Kidney (tissue), 14 donors: Measurements from ENCODE around the gene GON7. TPM values are rescaled to one million over a fixed set of nuclear protein-coding genes. Genes with fewer than 3 reads are reported as not detected.
"Not testable (repeated sequence)": the region's sequence is repeated elsewhere in the genome, so short reads cannot be mapped to it uniquely, and the experiment has no call there.

Experiments
- DNase-seq, 5 donors: peaks; one replicate each; pipeline ENCODE4 v3.0.0-alpha.2; 2013 to 2020
- FAIRE-seq: peaks from 2 replicates; lab custom pipeline; 2012; peaks lifted over from hg19 to GRCh38; lab: Jason Lieb, UNC
- H3K27ac ChIP-seq, 2 donors: one replicate each; pipeline ENCODE4 v1.7.0; 2013; ENCODE audit warnings: low read depth in 2 of 2, low read length in 2 of 2, inconsistent platforms in 1 of 2
- H3K27me3 ChIP-seq: one replicate; pipeline ENCODE4 v1.7.1; 2013; ENCODE audit warnings: low read length, inconsistent platforms; ENCODE audit not compliant: control insufficient read depth, insufficient read depth
- H3K36me3 ChIP-seq, 3 donors: one replicate each; pipeline versions ENCODE4 v1.7.0 to v1.7.1; 2013; ENCODE audit warnings: low read length in 3 of 3, control low read depth in 1 of 3, inconsistent platforms in 1 of 3; ENCODE audit not compliant: insufficient read depth in 3 of 3, control insufficient read depth in 2 of 3
- H3K4me1 ChIP-seq, 3 donors: one replicate each; pipeline versions ENCODE4 v1.7.0 to v1.7.1; 2013; ENCODE audit warnings: low read length in 3 of 3, inconsistent platforms in 1 of 3, low read depth in 1 of 3; ENCODE audit not compliant: control insufficient read depth in 2 of 3, insufficient read depth in 2 of 3
- H3K4me3 ChIP-seq, 3 donors: one replicate each; pipeline versions ENCODE4 v1.7.0 to v1.8.1; 2013; ENCODE audit warnings: low read length in 3 of 3, control low read depth in 1 of 3, inconsistent platforms in 1 of 3
- H3K9ac ChIP-seq, 3 donors: one replicate each; pipeline versions ENCODE4 v1.7.0 to v1.7.1; 2013; ENCODE audit warnings: low read length in 3 of 3, control low read depth in 1 of 3, inconsistent platforms in 1 of 3
- H3K9me3 ChIP-seq, 3 donors: one replicate each; pipeline versions ENCODE4 v1.7.0 to v1.7.1; 2013; ENCODE audit warnings: low read length in 3 of 3, control low read depth in 1 of 3, inconsistent platforms in 1 of 3; ENCODE audit not compliant: control insufficient read depth in 2 of 3, insufficient read depth in 1 of 3
- intact Hi-C: fragments of 100-400 bp; cut with DNase I; formaldehyde crosslinking; loops from one replicate; pipeline ENCODE4 v1.11.1; 2022
- polyA plus RNA-seq: library from polyadenylated mRNA; stranded (reverse); fragments of 350-450 nt; fragmentation: Illumina TruSeq; extraction: RNeasy Lipid Tissue Mini Kit (QIAGEN cat#74804); gene quantifications from one replicate; pipeline ENCODE4 v1.2.3, GENCODE V29; 2014; ENCODE audit warnings: low read depth, low replicate concordance; ENCODE audit not compliant: insufficient read depth
- total RNA-seq: library from RNA; stranded (reverse); fragmentation: NEBNext Ultra II Directional; extraction: Animal tissue kit (Norgen Biotek cat#: 25700); gene quantifications from one replicate; pipeline ENCODE4 v1.2.1, GENCODE V29; 2021
- TF ChIP-seq, protein P1 (sequence below): IDR thresholded peaks from 3 replicates; pipeline ENCODE4 v1.5.1; 2012; ENCODE audit warnings: mild to moderate bottlenecking, moderate library complexity, borderline replicate concordance; ENCODE audit not compliant: insufficient read depth; ENCODE audit errors: extremely low read depth
- donor health status: control.
- donor health status: control.
- donor health status: control.
- donor health status: control.
- donor health status: control.
- donor health status: DM: yes; HTN: yes; CAD: no.
- donor health status: Normal renal cell carcinoma (clear cell type).

Gene GON7
- total and polyA plus RNA-seq, 2 donors from 2014 or later: 12.3 to 35.3 TPM

DNA sequence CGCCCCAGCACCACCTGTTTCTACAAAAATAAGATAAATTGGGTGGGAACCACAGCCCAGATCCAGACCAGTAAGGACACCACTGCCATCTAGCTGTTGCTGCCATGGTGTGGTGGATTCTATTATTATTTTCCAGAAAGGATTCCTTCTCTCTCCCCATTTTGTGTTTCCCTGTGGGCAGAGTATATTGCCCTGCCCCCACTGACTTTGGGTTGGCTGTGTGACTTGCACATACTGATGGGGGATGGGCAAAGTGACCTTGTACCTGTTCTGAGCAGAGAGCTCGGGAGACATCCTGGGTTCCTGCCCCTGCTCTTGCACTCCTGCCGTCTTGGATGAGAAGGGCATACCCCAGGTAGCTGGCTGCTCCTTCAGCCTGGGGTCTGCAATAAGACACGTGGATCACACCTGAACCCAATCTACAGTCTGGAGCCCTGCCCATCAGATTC, 46.5 kb downstream of the GON7 start:
- Histone ChIP-seq H3K36me3 (no peaks in the 10 kb centered on the region), H3K4me3 (no peak overlapping the region), H3K9me3 (no peaks in the 10 kb centered on the region), H3K27ac (no peak overlapping the region), H3K9ac (no peak overlapping the region), H3K4me1 (no peaks in the 10 kb centered on the region), H3K27me3 (no peaks in the 10 kb centered on the region)
- intact Hi-C loops: no loop called here
- DNase-seq: peak in 3 of 5 donors; percentile 22 to 29 (median 29)
- no peak for FAIRE-seq
- TF ChIP-seq, protein P1, sequence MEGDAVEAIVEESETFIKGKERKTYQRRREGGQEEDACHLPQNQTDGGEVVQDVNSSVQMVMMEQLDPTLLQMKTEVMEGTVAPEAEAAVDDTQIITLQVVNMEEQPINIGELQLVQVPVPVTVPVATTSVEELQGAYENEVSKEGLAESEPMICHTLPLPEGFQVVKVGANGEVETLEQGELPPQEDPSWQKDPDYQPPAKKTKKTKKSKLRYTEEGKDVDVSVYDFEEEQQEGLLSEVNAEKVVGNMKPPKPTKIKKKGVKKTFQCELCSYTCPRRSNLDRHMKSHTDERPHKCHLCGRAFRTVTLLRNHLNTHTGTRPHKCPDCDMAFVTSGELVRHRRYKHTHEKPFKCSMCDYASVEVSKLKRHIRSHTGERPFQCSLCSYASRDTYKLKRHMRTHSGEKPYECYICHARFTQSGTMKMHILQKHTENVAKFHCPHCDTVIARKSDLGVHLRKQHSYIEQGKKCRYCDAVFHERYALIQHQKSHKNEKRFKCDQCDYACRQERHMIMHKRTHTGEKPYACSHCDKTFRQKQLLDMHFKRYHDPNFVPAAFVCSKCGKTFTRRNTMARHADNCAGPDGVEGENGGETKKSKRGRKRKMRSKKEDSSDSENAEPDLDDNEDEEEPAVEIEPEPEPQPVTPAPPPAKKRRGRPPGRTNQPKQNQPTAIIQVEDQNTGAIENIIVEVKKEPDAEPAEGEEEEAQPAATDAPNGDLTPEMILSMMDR: peak; percentile 18

DNA sequence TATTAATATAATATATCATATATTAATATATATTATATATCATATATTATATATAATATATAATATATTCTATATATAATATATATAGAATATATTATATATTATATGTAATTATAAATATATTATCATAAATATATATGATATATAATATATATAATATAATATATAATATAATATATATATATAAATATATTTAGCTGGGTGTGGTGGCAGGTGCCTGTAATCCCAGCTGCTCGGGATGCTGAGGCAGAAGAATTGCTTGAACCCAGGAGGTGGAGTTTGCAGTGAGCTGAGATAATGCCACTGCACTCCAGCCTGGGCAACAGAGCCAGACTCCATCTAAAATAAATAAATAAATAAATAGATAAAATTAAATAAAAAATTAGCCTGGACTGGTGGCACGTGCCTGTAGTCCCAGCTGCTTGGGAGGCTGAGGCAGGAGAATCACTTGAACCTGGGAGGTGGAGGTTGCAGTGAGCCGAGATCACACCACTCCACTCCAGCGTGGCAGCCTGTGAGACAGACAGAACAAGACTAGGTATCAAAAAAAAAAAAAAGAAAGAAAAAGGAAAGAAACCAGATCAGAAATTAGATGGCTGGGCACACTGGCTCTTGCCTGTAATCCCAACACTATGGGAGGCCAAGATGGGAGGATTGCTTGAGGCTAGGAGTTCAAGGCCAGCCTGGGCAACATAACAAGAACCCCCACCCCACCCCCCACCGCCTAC, 47.1 kb downstream of the GON7 start:
- H3K27ac ChIP-seq, H3K4me3 ChIP-seq, FAIRE-seq, H3K9ac ChIP-seq, H3K4me1 ChIP-seq, DNase-seq, intact Hi-C loops, H3K9me3 ChIP-seq, H3K36me3 ChIP-seq, H3K27me3 ChIP-seq: not testable (repeated sequence)

DNA sequence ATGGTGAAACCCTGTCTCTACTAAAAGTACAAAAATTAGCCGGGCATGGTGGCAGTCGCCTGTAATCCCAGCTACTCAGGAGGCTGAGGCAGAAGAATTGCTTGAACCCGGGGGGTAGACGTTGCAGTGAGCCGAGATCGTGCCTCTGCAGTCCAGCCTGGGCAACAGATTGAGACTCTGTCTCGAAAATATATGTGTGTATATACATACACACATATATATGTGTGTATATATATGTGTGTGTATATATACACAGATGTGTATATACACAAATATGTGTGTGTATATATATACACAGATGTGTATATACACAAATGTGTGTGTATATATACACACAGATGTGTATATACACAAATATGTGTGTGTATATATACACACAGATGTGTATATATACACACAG, 48.5 kb downstream of the GON7 start:
- H3K36me3 ChIP-seq, H3K4me3 ChIP-seq, H3K9me3 ChIP-seq, H3K4me1 ChIP-seq, intact Hi-C loops, H3K27me3 ChIP-seq, H3K9ac ChIP-seq, FAIRE-seq, H3K27ac ChIP-seq: not testable (repeated sequence)
- DNase-seq: peak in 1 of 5 donors; percentile 2

DNA sequence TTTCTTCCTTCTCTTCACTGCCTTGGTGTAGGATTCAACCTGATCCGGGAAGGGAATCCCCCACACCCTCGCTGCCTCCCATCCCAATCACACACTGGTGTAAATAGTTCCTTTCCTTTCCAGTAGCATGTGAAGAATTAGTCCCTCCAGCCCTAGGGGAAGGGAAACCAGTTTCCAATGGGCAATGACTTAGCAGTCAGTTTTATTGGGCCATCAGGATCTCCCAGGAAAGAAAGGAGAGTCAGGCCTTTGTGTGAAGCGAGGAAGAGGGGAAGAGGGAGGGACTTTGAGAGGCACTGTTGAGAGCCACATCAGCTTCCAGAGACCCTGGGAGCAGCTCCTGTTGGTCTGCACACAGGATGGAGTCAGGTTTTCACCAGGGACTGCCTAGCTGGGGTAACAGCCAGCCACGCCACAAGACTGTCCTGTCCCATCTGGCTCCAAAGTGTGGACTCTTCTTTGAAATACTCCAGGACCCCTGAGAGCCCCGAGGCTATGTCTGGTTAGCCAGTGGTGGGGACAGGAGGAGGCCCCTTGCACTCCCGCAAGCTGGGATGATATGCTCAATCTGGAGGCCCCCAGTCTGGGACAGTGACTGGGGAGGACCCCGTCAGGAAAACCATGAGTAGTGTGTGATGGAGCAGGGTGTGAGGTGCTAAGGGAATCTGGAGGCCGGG, 50.0 kb downstream of the GON7 start:
- no peak overlapping the region for H3K4me3 ChIP-seq
- no peak for FAIRE-seq
- no peaks in the 10 kb centered on the region for H3K27me3 ChIP-seq
- intact Hi-C loops: no loop called here
- H3K9ac ChIP-seq: no peak overlapping the region
- H3K4me1 ChIP-seq: no peaks in the 10 kb centered on the region
- H3K9me3 ChIP-seq: no peaks in the 10 kb centered on the region
- TF ChIP-seq, protein P1: no peak
- peak in 1 of 5 donors; percentile 50 for DNase-seq
- H3K36me3 ChIP-seq: no peaks in the 10 kb centered on the region
- no peak overlapping the region for H3K27ac ChIP-seq
